Mucosa of descending colon (tissue), 3 donors: Measurements from ENCODE around the gene POU4F3. TPM values are rescaled to one million over a fixed set of nuclear protein-coding genes. Genes with fewer than 3 reads are reported as not detected.

Experiments
- ATAC-seq: fragments of 200-7000 bp; cut with Tn5 transposase; one replicate; pipeline ENCODE4 v1.9.1; 2020; ENCODE audit warnings: mild to moderate bottlenecking, moderate library complexity
- DNase-seq, 3 donors: peaks; one replicate each; pipeline ENCODE4 v3.0.0-alpha.2; 2020
- H3K36me3 ChIP-seq: fragments of 200-600 bp; one replicate; pipeline ENCODE4 v1.8.0; 2021; ENCODE audit warnings: low read depth, mild to moderate bottlenecking
- H3K4me1 ChIP-seq: fragments of 200-600 bp; one replicate; pipeline ENCODE4 v1.8.0; 2021; ENCODE audit warnings: low read depth, mild to moderate bottlenecking
- H3K4me3 ChIP-seq: fragments of 200-600 bp; one replicate; pipeline ENCODE4 v1.8.0; 2021; ENCODE audit warnings: mild to moderate bottlenecking
- H3K9me3 ChIP-seq: fragments of 200-600 bp; one replicate; pipeline ENCODE4 v1.8.0; 2021; ENCODE audit warnings: mild to moderate bottlenecking
- CTCF ChIP-seq: fragments of 200-600 bp; IDR thresholded peaks from one replicate; pipeline ENCODE4 v1.8.0; 2022; ENCODE audit warnings: antibody characterized with exemption, mild to moderate bottlenecking
- intact Hi-C, 2 donors: fragments of 100-400 bp; cut with DNase I in 1 of 2; cut with micrococcal nuclease in 1 of 2; formaldehyde crosslinking; loops; one replicate each; pipeline versions ENCODE4 v1.11.0 to v1.11.1; 2022; cut with DNase I, micrococcal nuclease
- total RNA-seq, 3 donors: library from RNA; stranded (reverse); fragmentation: NEBNext Ultra II Directional in 2 of 3; extraction: Animal tissue kit (Norgen Biotek cat#: 25700) in 2 of 3; gene quantifications; one replicate each; pipeline versions ENCODE4 v1.2.1 to v1.2.4, GENCODE V29; 2021 to 2023
- donor health status: DM: no; HTN: no; CAD: no; lungs with moderate emphysema.
- donor health status: DM: no; HTN: no; CAD: no.
- donor health status: DM: no; HTN: yes; CAD: no.

POU4F3 gene
- total RNA-seq, 3 donors from 2014 or later = not detected

- intact Hi-C loops = no loop called here
- H3K9me3 ChIP-seq = no peaks in the 10 kb centered on the region
Observed at GRCh38 chr5:146365618-146366017, 27.0 kb downstream of the POU4F3 start.

DNA sequence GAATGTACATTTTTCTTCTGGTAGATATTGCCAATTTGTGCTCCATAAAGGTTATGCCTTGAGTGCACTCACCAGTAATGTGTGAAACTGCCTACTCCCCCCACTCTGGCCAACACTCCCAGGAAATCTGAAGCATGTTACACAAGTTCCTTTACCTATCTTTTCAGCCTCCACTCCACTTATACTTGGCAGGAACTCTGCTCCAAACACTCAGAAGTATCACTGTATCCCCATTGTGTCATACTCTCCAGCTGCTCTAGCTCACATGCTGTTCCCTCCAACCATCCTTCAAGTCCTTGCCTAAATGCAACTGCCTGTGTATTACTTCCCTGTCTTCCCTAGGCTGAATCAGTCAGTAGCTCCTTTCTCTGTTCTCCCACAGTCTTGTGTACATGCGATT is 28.3 kb downstream of the POU4F3 start:
- no peak overlapping the region for H3K4me3 ChIP-seq
- intact Hi-C loops = no loop called here
- TF ChIP-seq CTCF = no peak
- H3K4me1 ChIP-seq = no peaks in the 10 kb centered on the region
- H3K36me3 ChIP-seq = no peaks in the 10 kb centered on the region
- no peaks in the 10 kb centered on the region for H3K9me3 ChIP-seq
- DNase-seq = no peak
- ATAC-seq = no peak

More at GRCh38 chr5:146365618-146366017, 27.0 kb downstream of the POU4F3 start:
- H3K4me3 ChIP-seq = no peak overlapping the region
- no peaks in the 10 kb centered on the region for H3K4me1 ChIP-seq
- ATAC-seq = no peak
- TF ChIP-seq CTCF = no peak
- no peaks in the 10 kb centered on the region for H3K36me3 ChIP-seq
- DNase-seq = no peak

DNA sequence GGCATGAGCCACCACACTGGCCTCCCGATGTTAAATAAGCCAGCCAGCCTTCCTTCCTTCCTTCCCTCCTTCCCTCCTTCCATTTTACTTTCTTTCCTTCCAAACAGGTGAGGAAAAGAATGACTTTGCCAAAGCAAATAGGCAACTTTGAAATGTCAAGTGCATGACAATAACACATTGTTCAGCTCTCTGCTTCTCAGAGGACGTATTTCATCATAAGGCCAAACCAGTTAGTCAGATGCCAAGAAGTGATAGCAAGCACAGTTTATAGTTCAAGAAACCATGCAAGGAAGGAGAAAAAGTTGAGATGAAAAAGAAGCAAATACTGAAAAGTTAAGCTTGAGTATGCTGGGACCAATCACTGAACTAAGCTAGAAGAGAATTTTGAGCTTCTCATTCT is 29.5 kb downstream of the POU4F3 start:
- no peak overlapping the region for H3K4me3 ChIP-seq
- no peak for DNase-seq
- intact Hi-C loops = no loop called here
- no peak for ATAC-seq
- no peaks in the 10 kb centered on the region for H3K9me3 ChIP-seq
- H3K36me3 ChIP-seq = no peaks in the 10 kb centered on the region
- no peak for TF ChIP-seq CTCF
- H3K4me1 ChIP-seq = no peaks in the 10 kb centered on the region

- DNase-seq = no peak
- TF ChIP-seq CTCF = no peak
- ATAC-seq = no peak
- Histone ChIP-seq H3K4me1 (no peaks in the 10 kb centered on the region), H3K4me3 (no peak overlapping the region), H3K36me3 (no peaks in the 10 kb centered on the region), H3K9me3 (no peaks in the 10 kb centered on the region)
- intact Hi-C loops = no loop called here
Observed at GRCh38 chr5:146369691-146370090, 31.1 kb downstream of the POU4F3 start.

GRCh38 chr5:146376821-146377220 is 38.2 kb downstream of the POU4F3 start:
- DNase-seq = no peak
- no peaks in the 10 kb centered on the region for H3K4me1 ChIP-seq
- no peaks in the 10 kb centered on the region for H3K36me3 ChIP-seq
- TF ChIP-seq CTCF = no peak
- intact Hi-C loops = no loop called here
- ATAC-seq = no peak
- H3K9me3 ChIP-seq = no peaks in the 10 kb centered on the region
- H3K4me3 ChIP-seq = no peak overlapping the region

DNA sequence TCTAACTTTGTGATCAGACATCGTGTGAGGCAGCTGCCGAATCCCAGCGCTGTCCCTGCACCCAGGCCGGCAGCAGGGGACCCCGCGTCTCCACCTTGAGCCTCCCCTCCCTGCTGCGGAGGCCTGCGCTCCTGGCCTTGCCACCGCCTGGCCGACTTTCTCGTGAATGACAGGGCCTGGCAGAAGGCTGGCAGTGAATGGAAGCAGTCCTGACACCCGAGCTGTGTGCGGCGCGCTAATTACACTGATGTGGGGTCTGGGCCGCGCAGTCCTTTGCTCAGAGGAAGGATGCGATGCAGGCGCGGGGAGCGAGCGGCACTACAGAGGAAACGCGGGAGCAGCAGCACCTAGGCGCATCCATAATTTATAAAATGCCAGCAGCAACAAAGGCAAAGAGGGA is 40.3 kb downstream of the POU4F3 start:
- intact Hi-C loops = no loop called here
- Histone ChIP-seq H3K4me1 (no peaks in the 10 kb centered on the region), H3K4me3 (no peak overlapping the region), H3K36me3 (no peaks in the 10 kb centered on the region), H3K9me3 (no peaks in the 10 kb centered on the region)
- no peak for DNase-seq
- no peak for ATAC-seq
- TF ChIP-seq CTCF = no peak
